Right kidney (tissue), 1 donor: Measurements from ENCODE around the gene BCAT1.
A peak's percentile ranks its signal among the peaks of the same experiment; 100 is the strongest.
"Not testable (repeated sequence)": the region's sequence is repeated elsewhere in the genome, so short reads cannot be mapped to it uniquely, and the experiment has no call there.

Experiments
- DNase-seq: peaks from one replicate; pipeline ENCODE4 v3.0.0-alpha.2; 2016

BCAT1 gene

GRCh38 chr12:24964342-24964741, 15.4 kb upstream of the BCAT1 start:
- no peak for DNase-seq

DNA sequence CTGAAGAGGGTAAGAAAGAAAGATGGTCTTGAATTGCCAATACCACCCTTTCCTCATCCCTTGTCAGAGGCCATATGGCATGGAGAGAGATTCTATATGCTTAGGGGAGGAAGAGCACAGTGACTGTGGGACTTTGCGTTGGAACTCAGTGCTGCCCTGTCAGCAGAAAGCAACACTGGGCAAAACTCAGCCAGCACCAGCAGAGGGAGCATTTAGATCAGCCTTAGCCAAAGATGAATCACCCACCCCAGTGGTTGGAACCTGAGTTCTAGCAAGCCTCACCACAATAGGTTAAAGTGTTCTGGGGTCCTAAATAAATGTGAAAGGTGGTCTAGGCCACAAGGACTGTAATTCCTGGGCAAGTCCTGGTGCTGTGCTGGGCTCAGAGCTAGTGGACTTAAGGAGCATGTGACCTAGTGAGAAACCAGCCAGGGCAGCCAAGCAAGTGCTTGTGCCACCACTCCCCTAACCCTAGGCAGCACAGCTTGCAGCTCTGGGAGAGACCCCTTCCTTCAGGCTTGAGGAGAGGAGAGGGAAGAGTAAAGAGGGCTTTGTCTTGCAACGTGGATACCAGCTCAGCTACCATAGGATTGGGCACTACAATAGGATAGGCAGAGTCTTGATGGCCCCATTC, 11.4 kb upstream of the BCAT1 start:
- DNase-seq: no peak

GRCh38 chr12:24956351-24956750, 7.5 kb upstream of the BCAT1 start:
- not testable (repeated sequence) for DNase-seq

- DNase-seq: no peak
Measured at GRCh38 chr12:24955853-24956252, 7.0 kb upstream of the BCAT1 start.

DNA sequence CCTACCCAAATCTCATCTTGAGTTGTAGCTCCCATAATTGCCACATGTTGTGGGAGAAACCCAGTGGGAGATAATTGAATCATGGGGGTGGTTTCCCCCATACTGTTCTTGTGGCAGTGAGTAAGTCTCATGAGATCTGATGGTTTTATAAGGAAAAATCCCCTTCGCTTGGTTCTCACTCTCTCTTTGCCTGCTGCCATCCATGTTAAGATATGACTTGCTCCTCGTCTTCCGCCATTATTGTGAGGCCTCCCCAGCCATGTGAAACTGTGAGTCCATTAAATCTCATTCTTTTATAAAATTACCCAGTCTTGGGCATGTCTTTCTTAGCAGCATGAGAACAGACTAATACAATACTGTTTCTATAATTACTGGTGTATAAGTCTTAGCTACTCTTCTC, 6.5 kb upstream of the BCAT1 start:
- DNase-seq: no peak

DNA sequence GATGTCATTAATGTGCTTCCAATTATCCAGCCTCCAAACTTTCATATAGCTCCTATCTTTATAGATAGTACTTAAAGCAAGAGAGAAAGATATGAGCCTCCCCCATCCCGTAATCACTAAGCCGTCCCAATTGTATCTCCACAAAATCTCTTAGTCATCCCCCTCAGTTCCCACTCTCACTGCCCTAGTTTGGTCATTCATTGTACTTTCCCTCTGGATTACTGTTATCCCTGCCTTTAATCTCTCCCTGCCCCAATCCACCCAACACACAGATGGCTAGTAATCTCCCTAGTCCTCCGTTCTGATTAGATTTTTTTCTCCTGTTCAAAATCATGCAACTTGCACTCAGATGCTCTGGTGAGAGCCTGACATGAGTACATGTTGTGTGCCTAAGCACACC, 5.4 kb upstream of the BCAT1 start:
- DNase-seq: no peak

DNA sequence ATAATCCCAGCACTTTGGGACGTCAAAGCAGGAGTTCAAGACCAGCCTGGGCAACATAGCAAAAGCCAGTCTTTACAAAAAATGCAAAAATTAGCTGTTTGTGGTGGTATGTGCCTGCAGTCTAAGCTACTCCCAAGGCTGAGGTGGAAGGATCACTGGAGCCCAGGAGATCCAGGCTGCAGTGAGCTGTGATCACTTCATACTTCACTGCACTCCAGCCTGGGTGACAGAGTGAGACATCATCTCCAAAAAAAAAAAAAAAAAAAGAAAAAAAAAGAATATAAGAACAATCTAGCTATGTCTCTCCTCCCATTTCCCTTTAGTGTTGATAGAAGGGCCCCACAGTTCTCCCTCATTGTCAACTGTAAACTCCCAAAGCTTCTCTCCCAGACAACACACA, 3.5 kb upstream of the BCAT1 start:
- DNase-seq: no peak

- no peak for DNase-seq
Measured at GRCh38 chr12:24950231-24950834, 1.4 kb upstream of the BCAT1 start.

- DNase-seq: no peak
Measured at GRCh38 chr12:24948420-24948756, 513 bp downstream of the BCAT1 start.

GRCh38 chr12:24947541-24948419, 1.1 kb downstream of the BCAT1 start:
- peak; percentile 27 for DNase-seq

DNA sequence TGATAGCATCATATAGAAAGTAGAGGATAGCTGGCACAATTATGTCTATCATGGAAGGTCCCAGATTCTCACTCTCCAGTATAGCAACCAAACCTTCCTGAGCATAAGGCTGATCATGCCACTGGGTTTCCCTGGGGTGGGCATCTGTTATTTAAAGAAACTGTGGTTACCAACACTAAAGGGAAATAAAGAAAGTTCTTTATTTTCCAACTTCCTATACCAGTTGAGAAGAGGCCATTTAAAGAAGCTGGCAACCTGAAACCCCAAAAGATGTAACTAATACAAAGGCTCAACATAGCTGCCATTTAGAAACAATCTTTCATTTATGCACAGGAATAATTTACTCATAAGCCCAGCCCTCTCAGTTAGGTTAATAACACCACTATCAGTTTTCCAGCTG, 3.1 kb downstream of the BCAT1 start:
- DNase-seq: no peak

GRCh38 chr12:24945039-24945438, 3.9 kb downstream of the BCAT1 start:
- no peak for DNase-seq

GRCh38 chr12:24944601-24944975, 4.3 kb downstream of the BCAT1 start:
- DNase-seq: no peak

GRCh38 chr12:24943947-24944600, 4.8 kb downstream of the BCAT1 start:
- no peak for DNase-seq

DNA sequence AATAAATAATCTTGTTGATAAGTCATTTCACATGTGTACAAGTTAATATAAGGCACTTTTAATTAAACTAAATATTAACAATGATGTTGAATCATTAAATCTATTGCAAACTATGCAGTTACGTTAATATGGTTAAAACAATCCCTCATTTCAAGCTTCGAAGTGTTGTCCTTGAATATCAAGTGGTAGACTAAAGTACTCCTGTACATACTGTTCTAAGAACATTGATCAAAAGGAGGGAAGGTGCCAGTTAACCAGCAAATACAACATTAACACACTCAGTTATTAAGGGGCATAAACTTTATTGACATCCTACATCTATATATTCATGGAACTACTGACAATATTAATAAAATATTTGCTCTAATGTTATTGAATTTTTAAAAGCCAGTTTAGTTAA, 8.7 kb downstream of the BCAT1 start:
- no peak for DNase-seq

- DNase-seq: not testable (repeated sequence)
Measured at GRCh38 chr12:24939551-24939950, 9.3 kb downstream of the BCAT1 start.

DNA sequence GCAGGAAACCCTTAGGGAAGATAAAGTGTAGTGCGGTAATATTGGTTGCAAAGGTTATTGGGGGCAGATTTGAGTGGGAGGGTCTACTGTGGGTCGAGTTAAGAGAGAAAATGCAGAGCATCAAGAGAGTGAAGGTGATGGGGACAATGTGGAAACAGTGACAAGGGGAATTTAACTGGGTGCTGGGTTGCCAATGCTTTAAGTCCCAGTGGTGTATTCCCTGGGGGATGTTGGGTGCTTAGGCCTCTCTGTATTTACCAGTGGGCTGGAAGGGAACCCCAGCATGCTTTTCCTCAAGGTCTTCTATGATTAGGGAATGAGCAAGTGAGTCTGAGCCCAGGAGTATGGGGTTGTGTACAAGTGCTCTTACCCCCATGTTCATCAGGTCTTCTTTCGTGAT, 10.6 kb downstream of the BCAT1 start:
- no peak for DNase-seq

GRCh38 chr12:24937553-24938244, 11.2 kb downstream of the BCAT1 start:
- no peak for DNase-seq

- no peak for DNase-seq
Measured at GRCh38 chr12:24933694-24934407, 15.1 kb downstream of the BCAT1 start.

- DNase-seq: no peak
Measured at GRCh38 chr12:24931666-24932405, 17.1 kb downstream of the BCAT1 start.

DNA sequence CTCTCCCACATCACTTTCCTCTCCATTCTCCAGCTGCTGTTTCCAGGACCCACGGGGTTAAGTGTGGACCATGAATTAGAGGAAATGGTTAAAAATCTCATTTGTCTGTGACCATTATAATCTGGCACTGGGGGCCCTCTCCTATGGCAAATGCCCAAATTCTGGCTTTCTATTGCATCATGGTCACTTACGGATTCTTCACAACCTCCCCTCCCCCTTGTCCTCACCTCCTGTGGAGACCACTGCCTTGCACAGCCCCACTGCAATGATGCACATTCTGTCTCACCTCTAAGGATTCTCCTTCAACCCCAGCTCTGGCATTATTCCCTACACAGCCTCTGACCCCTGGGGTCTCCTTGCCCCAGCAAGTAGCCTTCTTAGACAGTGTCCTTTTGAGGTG, 18.9 kb downstream of the BCAT1 start:
- DNase-seq: no peak
